ENCODE results near the gene ANHX. TPM values are rescaled to one million over a fixed set of nuclear protein-coding genes. Genes with fewer than 3 reads are reported as not detected.

Gene ANHX
- total RNA-seq, 3 donors from 2014 or later (not counting 1 experiment from before 2014, with no cell fraction given), result not detected

DNA sequence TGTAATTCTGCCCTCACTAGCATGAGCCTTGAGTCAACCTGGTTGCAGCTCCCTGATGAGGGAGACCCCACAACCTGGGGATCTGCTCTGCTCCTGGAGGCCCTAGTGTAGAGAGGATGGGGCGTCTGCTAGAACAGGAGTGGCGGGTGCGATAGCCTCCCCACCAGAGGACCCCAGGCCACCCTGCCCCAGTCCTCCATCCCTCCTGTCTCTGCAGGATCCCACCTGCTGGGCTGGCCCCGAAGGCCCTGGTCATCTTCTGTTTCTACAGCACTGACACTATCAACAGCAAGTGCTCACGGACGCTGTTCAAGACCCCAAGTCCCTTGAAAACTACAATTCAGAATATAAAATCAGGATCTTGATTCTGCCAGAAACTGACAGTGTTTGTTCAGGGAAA, 15.2 kb downstream of the ANHX start:
- Mint-ChIP-seq H3K4me3 (no peak overlapping the region), H3K4me1 (no peaks in the 10 kb centered on the region), H3K27me3 (ENCODE audit: low read depth in 2 of 2) (no peaks in the 10 kb centered on the region), H3K9me3 (peaks cover 6 to 18% of the 10 kb centered on the region in 2 donors), H3K36me3 (no peaks in the 10 kb centered on the region), H3K27ac (no peak overlapping the region)
- ATAC-seq, result no peak
- H3K4me3 ChIP-seq (ENCODE audit: low read length), result no peak overlapping the region
- no peak for DNase-seq
- peaks cover 86% of the 10 kb centered on the region for H3K9me3 ChIP-seq (ENCODE audit: control insufficient read depth, insufficient read depth, low read length)
- no peaks in the 10 kb centered on the region for H3K4me1 ChIP-seq (ENCODE audit: control insufficient read depth, insufficient read depth, low read length)
- TF ChIP-seq CTCF (IDR thresholded peaks at IDR 0.05), result no peak
- no peaks in the 10 kb centered on the region for H3K27me3 ChIP-seq (ENCODE audit: control insufficient read depth, insufficient read depth, low read length)
- 91% methylated on average over 6 of the region's 6 CpGs for WGBS (ENCODE audit: insufficient coverage)
- no peaks in the 10 kb centered on the region for H3K36me3 ChIP-seq (ENCODE audit: control insufficient read depth, insufficient read depth, low read length)
- no peak overlapping the region for H3K27ac ChIP-seq (ENCODE audit: low read length)
- intact Hi-C loops (cut with micrococcal nuclease), result no loop called here

GRCh38 chr12:133217219-133217618, 18.5 kb downstream of the ANHX start:
- Mint-ChIP-seq H3K4me1 (no peaks in the 10 kb centered on the region), H3K9me3 (peaks cover 11 to 24% of the 10 kb centered on the region in 2 donors), H3K27me3 (ENCODE audit: low read depth in 2 of 2) (no peaks in the 10 kb centered on the region), H3K4me3 (no peak overlapping the region), H3K27ac (no peak overlapping the region), H3K36me3 (peaks cover 12% of the 10 kb centered on the region)
- Histone ChIP-seq H3K27me3 (ENCODE audit: control insufficient read depth, insufficient read depth, low read length) (no peaks in the 10 kb centered on the region), H3K27ac (ENCODE audit: low read length) (no peak overlapping the region), H3K9me3 (ENCODE audit: control insufficient read depth, insufficient read depth, low read length) (peaks cover 92% of the 10 kb centered on the region), H3K4me3 (ENCODE audit: low read length) (no peak overlapping the region), H3K4me1 (ENCODE audit: control insufficient read depth, insufficient read depth, low read length) (no peaks in the 10 kb centered on the region), H3K36me3 (ENCODE audit: control insufficient read depth, insufficient read depth, low read length) (no peaks in the 10 kb centered on the region)
- DNase-seq (no peak), ATAC-seq (no peak)
- intact Hi-C loops (cut with micrococcal nuclease), result no loop called here
- WGBS (ENCODE audit: insufficient coverage), result 71% methylated on average over 3 of the region's 3 CpGs
- TF ChIP-seq CTCF (IDR thresholded peaks at IDR 0.05), result no peak

DNA sequence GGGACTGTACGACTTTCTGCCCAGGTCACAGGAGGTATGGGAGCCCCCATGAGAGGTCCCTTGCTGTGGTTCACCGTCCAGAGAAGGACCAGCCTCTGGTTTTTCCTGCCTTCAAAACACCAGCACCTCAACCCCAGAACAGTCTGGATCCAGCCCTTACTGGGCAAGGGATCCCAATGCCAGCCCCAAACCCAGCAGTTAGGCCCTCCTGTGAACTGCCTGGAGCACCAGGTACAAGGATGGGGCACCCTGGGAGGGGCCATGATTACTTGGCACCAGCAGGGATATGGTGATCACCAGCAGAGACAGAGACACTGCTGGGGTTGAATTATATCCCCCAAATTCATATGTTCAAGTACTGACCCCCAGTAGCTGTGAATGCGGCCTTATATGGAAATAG, 20.0 kb downstream of the ANHX start:
- 76% methylated on average over 2 of the region's 3 CpGs for WGBS (ENCODE audit: insufficient coverage)
- ATAC-seq (no peak), DNase-seq (no peak)
- H3K4me1 Mint-ChIP-seq, result no peaks in the 10 kb centered on the region
- peaks cover 18% of the 10 kb centered on the region for H3K36me3 Mint-ChIP-seq
- H3K27ac Mint-ChIP-seq, result no peak overlapping the region
- no peaks in the 10 kb centered on the region for H3K27me3 Mint-ChIP-seq (ENCODE audit: low read depth in 2 of 2)
- peaks cover 14 to 28% of the 10 kb centered on the region in 2 donors for H3K9me3 Mint-ChIP-seq
- intact Hi-C loops (cut with micrococcal nuclease), result no loop called here
- H3K27me3 ChIP-seq (ENCODE audit: control insufficient read depth, insufficient read depth, low read length), result no peaks in the 10 kb centered on the region
- H3K4me3 Mint-ChIP-seq, result no peak overlapping the region
- no peak overlapping the region for H3K4me3 ChIP-seq (ENCODE audit: low read length)
- no peak for TF ChIP-seq CTCF (IDR thresholded peaks at IDR 0.05)
- no peak overlapping the region for H3K27ac ChIP-seq (ENCODE audit: low read length)
- H3K36me3 ChIP-seq (ENCODE audit: control insufficient read depth, insufficient read depth, low read length), result no peaks in the 10 kb centered on the region
- H3K4me1 ChIP-seq (ENCODE audit: control insufficient read depth, insufficient read depth, low read length), result no peaks in the 10 kb centered on the region
- peaks cover 89% of the 10 kb centered on the region for H3K9me3 ChIP-seq (ENCODE audit: control insufficient read depth, insufficient read depth, low read length)

- Histone ChIP-seq H3K36me3 (ENCODE audit: control insufficient read depth, insufficient read depth, low read length) (peaks cover 16% of the 10 kb centered on the region), H3K4me3 (ENCODE audit: low read length) (no peak overlapping the region), H3K4me1 (ENCODE audit: control insufficient read depth, insufficient read depth, low read length) (no peaks in the 10 kb centered on the region), H3K9me3 (ENCODE audit: control insufficient read depth, insufficient read depth, low read length) (peaks cover 70% of the 10 kb centered on the region), H3K27ac (ENCODE audit: low read length) (no peak overlapping the region), H3K27me3 (ENCODE audit: control insufficient read depth, insufficient read depth, low read length) (no peaks in the 10 kb centered on the region)
- Mint-ChIP-seq H3K4me3 (no peak overlapping the region), H3K9me3 (peaks cover 7 to 9% of the 10 kb centered on the region in 2 donors), H3K36me3 (peaks cover 50% of the 10 kb centered on the region), H3K27ac (no peak overlapping the region), H3K27me3 (ENCODE audit: low read depth in 2 of 2) (no peaks in the 10 kb centered on the region), H3K4me1 (no peaks in the 10 kb centered on the region)
- DNase-seq, result no peak
- ATAC-seq, result no peak
- TF ChIP-seq CTCF (IDR thresholded peaks at IDR 0.05), result no peak
- intact Hi-C loops (cut with micrococcal nuclease), result no loop called here
- WGBS (ENCODE audit: insufficient coverage), result 100% methylated on average over 1 of the region's 2 CpGs
Measured at GRCh38 chr12:133206390-133206789, 29.3 kb downstream of the ANHX start.
